Measurements from ENCODE around the gene MAPK8.

The MAPK8 gene

DNA sequence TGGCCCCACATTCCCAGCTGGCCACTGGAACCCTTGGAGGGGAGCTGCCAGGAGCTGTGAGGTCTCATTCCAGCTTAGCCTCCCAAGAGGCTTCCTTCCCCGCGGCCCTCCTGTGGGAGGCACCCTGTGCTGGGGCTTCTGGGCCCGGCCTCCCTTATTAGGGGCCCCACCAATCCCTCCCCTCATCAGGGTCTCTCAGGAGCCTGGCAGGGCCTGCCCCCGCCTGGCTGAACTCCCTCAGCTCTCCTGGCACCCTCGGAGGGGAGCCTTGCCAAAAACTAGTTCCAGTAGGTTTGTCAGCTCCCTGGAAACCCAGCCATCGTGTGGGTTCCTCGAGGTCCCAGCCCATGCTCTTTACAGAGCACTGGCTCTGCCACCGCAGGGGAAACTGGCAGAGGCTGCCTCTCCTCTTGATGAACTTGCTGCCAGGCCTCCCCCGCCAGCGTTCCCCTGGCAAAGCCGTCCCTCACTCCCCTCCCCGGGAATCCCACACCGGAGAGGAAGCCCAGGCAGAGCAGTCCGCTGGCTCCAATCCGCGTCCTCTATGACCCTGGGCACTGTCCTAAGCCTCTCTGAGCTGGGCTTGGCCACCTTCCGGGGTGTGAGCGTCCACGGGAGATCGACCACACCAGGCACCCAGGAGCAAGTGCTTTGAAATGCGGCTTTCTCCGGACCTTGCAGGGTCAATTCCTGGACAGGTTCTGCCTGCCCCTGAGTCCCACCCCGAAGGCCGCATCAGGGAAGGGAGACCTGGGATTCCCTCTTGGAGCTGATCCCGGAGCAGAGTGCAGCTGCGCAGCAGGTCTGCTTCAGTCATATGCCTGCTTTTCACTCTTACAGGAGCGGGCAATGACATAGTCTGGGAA is 158.6 kb downstream of the MAPK8 start:
- no peak for DNase-seq

DNA sequence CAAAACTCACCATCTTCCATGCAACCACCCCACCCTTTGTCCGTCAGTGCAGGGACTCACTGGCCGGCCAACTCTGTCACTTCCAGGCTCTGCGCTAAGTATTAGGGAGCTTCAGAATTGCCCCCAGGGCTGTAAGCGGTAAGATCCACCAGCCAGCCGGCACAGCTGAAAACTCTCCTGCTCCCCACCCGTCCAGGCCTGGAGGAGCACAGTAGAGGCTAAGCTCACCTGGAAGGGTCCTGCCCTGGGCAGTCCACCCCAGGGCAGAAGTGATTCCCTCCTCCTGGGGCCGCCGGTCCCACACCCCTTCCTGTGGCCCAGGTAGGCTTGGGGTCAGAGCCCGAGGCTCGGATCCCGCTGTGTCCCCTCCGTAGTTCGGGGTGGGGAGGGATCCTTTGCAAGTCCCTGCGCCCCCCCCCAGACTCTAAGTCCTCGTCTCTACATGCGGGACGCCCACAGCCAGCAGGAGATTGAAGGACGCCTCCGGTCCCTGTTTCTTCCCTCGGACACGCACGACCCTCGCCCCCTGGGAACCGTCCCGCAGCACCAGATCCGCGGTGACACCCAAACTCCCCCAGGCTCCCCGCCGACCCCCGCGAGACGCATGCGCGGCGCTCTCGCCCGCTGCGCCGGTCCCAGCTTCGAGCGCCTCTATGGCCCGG is 159.5 kb downstream of the MAPK8 start:
- no peak for DNase-seq

DNA sequence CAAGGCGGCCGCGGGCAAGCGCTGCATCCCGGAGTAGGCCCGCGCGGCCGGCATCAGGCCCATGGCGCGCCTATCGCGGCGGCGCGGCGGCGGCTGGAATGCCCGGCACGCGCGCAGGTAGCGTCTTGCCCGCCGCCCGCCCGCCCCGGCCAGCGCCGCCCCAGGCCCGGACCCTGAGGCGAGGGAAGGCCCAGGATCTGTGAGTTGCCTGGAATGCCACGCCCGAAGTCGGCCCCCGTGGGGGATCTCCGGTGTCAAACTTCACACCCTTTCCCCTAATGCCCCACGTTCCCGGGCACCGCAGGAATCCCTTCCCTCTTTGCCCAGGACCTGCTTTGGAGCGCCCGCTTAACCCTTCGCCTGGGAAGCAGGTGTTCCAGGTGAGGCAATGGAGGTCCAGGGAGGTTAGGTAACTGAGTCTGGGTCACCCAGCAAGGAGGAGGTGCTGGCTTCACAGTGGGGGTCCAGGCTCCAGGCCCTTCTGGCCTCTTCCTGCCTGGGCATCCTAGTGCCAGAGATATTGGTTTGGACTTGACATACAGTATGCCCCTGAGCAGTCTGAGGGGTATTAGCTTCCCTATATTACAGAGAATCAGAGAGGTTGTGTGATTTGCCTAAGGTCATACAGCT is 160.2 kb downstream of the MAPK8 start:
- no peak for DNase-seq

DNA sequence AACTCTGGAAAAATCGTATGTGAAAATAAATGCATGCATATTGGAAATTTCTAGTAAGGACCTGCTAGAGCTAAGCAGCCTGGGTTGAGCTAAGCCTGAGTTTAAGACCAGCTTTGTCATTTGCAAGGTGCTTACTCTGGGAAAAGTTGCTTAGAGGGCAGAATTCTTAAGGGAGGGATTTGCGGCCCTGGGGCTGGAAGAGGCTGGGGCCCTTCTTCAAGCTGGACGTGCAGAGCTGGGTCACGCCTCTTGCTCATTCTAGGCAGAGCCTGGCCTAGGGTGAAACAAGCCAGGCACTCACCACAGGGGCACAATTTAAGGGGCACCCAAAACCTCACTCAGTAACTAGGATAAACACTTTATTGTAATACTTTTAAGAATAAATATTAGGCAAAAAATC is 161.2 kb downstream of the MAPK8 start:
- DNase-seq = no peak

DNA sequence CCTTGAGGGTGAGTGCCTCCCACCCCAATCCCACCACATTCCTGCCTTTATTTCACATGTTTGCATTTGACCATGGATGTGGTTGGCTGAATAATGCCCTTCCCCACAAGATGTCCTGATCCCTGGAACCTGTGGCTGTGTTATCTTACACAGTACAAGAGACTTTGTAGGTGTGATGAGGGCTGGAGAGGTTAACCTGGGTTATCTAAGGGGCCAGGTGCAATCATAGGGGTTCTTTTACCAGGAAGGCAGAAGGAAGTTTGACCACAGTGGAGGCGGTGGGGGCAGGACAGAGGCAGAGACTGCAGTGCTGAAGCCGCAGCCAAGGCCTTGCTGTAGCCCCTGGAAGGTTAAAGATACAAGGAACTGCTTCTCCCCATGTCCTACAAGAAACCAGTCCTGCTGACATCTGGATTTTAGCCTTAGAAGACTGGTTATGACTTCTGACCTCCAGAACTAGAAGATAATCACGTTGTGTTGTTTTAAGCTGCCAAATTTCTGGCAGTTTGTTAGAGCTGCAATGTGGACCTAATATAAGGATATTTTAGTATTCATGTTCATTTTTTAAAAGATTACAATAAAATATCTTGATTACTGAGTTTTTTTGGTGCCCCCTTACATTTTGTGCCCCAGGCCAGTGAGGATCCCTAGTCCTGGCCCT is 161.8 kb downstream of the MAPK8 start:
- no peak for DNase-seq

DNA sequence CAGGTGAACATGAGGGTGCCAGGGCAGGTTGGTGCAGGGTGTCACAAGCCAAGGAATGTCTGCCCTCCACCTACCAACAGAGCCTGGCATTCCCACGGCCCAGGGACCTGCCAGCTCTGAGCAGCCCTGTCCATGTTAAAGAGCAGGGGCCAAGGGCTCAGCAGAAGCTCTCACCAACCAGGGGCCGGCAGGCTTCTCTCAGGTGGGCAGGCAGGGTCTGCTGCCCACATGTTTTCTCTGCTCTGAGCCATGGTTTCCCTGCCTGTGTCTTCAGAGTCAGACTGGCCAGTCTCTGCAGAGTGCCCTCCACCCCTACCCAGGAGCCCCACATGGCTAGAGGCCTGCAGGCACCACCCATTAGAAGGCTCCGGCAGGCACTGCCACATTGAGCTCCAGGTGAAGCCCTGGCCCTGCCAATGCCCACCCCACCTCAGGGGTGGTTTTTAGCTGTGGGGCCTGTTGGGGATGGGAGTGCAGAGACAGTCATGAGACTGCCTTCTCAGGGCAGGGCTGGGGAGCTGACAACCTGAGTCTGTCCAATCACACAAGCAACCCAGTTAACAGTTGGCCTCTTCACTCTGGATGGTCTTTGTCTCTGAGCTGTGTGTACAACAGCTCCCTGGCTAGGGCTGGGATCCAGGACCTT is 162.5 kb downstream of the MAPK8 start:
- peak in 1 of 2 donors; percentile 5 for DNase-seq

DNA sequence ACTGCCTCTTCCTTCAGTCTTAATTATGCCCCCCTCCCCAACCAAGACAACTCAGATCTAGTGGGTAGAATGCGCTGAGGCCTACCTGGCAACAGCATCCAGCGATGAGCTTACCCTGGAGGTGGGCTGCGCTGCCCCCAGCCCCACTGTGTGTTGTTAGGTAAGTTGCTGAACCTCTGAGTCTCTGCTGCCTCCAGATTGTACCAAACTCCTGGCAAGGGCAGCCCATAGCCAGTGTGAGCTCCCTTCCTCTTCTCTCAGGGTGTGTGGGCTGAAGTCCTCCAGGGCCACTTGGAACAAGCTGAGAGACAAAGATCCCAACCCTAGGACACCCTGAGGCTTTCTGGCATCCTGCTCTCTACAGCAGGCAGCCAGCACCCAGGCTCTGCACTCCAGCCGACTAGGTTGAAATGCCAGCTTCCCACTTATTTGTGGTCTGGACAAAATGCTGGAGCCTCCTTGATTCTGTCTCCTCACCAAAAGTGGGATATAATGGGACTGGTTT is 163.1 kb downstream of the MAPK8 start:
- DNase-seq = peak in 1 of 2 donors; percentile 23

DNA sequence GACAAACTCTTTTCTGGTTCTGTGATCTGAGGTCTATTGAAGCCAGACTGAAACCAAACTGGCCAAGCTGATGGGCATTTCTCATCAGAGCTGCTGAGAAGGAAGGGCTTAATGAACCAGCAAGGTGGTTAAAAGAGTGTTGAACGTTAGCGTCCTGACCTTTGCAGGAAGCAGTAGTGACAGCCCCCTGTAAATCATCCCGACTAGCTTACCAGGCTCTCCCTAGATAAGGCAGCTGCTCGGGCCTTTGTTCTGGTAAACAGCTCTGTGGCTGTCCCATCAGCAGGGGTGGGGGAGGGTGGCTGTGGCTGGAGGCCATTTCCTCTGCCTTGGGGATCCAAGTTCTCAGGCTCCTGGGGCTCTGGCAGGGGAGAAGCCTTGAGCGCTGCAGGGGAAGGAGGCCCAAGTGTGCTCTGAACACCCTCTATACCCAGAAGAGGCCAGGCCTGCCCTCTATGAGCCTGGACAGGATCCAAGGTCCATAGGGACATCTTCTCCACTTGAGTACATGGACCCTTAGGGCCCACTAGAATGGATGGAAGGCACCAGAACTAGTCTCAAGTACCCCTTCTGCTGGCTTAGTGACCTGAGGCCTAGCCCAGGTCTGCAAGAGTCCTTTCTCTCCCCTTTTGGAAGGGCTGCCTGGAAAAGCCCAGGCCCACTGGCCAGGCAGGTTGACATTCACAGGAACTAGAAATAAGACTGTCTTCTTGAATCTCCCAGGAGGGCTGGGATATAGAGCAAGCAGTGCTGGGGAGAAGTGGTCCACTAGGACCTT is 163.8 kb downstream of the MAPK8 start:
- peak in 1 of 2 donors; percentile 91 for DNase-seq

DNA sequence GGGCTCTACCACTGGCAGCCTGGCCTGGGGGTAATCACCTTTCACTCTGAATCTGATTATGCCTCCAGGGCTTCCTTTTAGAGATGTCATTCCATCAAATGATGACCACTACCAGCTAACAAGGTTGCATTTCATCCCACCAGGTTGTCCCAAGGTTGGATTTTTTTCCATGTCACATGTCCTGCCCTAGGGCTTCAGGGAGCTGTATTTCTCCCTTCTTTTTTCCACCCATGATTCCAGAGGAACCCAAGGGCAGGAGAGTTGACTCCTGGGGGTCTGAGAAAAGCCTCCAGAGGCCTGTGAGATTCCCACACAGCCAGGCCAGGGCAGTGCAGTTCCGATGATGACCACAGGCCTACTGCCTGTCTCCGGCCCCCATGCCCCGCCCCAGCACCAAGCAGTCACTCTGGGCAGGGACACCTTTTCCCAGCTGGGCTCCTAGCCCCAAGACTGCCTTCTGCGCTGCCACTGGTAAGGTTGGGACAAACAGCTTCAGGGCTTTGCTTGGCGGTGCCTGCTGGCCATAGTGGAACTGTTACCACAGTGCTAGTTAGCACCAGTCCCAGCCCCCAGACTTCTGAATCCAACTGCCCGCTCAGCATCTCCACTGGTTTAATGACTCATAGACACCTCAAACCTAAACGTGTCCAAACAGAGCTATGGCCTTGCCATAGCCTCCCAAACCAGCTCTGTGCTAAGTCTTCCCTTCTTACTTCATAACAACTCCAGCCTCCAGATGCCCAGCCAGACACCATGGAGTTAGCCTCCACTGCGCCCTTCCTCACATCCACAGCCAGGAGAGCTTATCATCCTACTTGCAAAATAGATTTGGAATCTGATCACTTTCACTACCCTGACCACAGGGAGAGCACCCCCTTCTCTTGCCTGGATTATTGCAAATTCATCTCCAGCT is 164.7 kb downstream of the MAPK8 start:
- DNase-seq = no peak

DNA sequence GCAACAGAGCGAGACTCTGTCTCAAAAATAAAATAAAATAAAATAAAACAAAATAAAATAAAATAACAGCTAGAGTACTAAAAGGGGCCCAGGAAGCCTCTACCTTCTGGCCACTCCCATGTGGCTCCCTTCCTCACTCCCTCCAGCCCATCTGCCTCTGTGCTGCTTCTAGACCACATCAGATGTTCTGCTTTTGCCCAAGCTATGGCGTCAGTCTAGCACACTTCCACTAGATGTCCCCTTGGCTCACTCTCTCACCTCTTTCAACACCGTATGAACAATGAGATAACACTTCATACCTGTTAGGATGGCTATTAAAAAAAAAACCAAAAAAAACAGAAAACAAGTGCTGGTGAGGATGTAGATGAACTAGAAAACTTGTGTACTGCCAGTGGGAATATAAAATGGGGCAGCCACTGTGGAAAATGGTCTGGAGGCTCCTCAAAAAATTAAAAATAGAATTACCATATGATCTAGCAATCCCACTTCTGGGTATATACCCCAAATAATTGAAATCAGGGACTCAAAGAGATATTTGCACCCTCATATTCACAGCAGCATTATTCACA is 166.1 kb downstream of the MAPK8 start:
- DNase-seq = peak in 1 of 2 donors; percentile 54

DNA sequence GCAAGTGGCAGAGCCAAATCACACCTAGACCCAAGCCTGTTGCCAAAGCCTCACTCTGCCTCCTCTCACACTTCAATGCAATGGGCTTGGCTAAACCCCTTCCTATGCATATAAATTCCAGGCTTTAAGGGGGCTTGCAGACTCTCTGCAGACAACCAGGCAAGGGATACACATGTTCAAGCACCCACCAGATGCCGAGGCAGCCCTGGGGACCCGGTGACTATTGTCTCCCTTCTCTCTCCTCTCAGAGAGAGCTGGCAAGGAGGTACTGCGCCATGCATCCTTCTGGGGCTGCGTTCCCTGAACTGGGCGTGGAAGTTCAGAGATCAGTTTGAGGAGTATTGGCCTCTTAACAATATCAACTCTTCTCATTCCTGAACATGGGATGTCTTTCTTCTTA is 167.2 kb downstream of the MAPK8 start:
- no peak for DNase-seq

DNA sequence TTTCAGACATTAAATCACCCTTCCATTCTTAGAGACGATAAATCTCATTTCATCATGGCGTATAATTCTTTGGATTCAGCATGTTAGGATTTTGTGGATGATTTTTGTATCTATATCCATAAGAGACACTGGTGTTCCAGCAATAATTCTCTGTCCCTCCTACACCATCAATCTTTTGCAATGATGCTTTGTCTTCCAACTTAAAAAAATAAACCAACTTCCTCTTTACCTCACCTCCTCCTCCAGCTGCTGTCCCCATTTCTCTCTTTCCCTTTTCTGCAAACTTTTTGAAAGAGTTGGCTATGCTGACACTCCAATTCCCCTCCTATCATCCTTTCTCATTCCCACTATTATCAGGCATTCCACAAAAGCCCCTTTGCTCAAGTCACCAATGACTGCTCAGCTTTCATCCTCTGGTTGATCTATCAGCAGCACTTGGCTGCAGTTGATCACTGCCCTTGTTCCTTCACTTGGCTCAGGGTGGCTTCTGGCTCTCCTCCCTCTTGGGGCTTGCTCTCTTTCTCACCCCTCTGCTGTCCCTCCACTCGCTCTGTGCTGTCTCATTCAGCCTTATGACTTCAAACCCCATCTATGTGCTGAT is 168.4 kb downstream of the MAPK8 start:
- peak in 1 of 2 donors; percentile 46 for DNase-seq

DNA sequence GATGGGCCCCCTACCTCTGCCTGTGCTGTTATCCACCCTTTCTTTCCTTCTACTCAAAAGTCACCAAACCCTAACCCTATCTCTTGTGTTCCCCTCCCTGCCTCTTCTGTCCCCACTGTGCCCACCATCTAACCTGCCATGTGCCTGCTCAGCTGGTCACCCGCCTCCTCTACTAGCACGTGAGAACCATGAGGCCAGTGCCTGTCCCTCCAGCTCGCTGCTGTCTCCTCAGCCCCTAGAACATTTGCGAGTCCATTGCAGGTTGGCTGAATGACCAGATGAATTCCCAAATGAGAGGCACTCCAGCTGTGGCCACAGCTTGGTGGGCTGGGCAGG is 169.4 kb downstream of the MAPK8 start:
- no peak for DNase-seq

DNA sequence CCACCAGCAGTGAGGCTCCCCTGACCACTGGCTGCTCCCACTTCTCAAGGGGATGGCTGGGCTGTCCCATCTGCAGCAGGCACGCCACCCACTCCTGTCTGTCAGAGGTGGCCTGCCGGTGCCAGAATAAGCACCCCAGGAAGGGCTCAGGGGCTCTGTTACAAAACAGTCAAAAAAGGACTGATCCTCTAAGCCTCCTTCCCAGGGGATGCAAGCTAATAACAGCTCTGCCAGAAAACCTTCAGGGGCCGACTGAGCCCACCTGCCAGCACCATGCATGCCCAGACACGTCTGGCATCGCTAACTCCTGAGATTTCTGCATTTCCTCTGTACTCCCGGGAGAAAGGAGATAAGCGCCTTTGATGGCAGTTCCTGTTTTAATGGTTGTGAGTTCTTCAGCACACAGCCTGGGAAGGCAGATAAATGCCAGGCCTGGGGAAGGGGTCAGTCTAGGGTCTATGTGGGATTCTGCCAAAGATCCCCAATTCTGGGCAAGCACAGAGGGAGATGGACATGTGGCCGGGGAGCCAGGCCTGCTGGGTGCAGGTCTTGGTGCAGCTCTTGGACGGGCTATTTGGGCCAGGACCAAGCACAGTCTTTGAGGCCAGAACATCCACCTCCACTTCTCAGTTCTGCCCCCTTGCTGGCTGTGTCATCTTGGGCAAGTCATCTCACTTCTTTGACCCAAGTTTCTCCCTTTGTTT is 170.0 kb downstream of the MAPK8 start:
- DNase-seq = peak in 1 of 2 donors; percentile 4

DNA sequence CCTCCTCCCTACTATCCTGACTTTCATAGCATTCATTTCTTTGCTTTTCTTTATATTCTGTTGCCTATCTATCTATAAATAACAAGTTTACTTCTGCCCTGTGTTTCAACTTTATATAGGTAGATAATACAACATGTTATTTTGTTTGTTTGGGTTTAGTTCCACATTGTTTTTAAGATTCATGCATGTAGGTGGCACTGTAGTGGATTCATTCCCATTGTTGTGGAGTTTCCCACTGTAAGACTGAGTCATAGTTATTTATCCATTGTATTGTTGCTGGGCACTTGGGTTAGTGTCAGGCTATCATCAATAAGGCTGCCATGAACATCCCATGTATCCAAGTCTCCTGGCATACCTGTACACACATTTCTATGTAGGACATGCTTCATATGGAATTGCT is 170.7 kb downstream of the MAPK8 start:
- DNase-seq = no peak

DNA sequence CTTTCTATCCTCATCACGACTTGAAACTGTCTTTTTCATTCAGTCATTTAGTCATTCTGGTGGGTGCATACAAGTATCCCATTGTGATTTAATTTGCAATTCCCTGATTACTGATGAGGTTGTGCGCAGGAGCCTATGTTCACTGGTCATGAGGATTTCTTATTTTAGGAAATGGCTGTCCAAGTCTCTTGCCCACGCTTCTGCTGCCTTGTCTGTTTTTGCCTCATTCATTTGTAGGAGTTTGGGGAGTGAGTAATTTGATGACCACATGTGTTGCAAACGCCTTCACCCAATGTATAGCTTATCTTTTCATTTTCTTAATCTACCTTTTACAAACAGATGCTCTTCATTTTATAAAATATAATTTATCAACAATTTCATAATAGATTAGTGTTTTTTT is 171.1 kb downstream of the MAPK8 start:
- no peak for DNase-seq

DNA sequence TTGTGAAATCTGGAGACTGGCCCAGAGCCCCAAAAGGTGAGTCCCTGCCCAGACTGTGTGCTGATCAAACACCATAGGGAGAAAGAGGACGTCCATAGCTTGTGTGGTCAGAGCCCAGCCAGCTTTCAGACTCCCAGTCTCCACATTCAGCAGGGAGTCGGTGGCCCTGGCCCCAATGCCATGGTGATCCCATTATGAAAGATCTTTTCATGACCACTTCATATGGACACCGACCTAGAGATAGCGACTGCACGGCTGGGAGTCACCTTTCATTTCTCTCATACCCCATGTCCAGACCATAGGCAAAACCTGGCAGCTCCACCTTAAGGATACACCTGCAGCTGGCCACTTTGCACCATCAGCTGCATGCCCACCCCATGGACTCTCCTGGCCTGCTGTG is 172.0 kb downstream of the MAPK8 start:
- DNase-seq = no peak

DNA sequence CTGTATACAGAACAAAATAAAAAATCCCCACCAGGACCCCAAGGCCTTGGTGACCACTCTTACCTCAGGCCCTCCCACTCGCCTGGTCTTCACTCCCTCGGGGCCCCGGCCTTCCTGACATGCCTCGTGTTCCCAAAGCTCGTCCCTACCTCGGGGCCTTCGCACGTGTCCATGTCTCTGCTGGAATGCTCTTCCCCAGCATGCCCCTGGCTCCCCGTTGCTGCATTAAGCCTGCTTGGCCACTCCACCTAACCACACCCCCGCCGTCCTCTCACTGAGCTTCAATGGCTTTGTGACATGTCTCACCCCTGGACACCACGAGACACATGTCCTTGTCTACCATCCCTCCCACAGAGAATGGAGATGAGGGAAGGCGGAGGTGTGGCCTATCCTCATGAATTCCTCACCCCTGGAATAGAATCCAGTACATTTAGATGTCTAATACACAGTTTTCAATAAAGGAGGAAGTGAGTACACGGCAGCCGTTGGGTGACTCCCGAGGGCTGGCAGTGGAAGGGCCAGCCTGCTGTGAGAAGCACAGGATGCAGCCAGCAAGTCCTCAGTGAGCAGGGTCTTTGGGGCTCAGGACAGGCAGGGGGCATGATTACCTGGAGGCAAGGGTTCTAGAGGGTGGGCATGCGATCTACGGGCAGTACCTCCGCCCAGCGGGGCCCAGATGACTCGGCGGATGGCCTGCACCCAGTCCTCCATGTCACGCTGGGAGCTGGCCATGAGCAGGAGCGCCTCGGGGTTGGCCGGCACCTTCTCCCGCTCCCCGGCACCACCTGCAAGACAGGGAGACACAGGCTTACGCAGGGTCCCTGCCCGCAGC is 172.7 kb downstream of the MAPK8 start:
- peak in 1 of 2 donors; percentile 26 for DNase-seq

Data from bone marrow (tissue), 2 donors.